Stomach smooth muscle (tissue), 2 donors: ENCODE results near the gene CTPS2.

Experiments
- H3K27ac ChIP-seq: one replicate; pipeline ENCODE4 v1.7.0; 2013; ENCODE audit warnings: mild to moderate bottlenecking, low read length, inconsistent platforms
- H3K27me3 ChIP-seq, 2 donors: one replicate each; pipeline ENCODE4 v1.7.0; 2013; ENCODE audit warnings: low read length in 2 of 2; ENCODE audit not compliant: insufficient read depth in 2 of 2, control insufficient read depth in 1 of 2
- H3K36me3 ChIP-seq, 2 donors: one replicate each; pipeline ENCODE4 v1.7.0; 2013; ENCODE audit warnings: low read length in 2 of 2; ENCODE audit not compliant: control insufficient read depth in 2 of 2, insufficient read depth in 2 of 2
- H3K4me1 ChIP-seq: one replicate; pipeline ENCODE4 v1.7.0; 2013; ENCODE audit warnings: low read length; ENCODE audit not compliant: control insufficient read depth, insufficient read depth
- H3K4me3 ChIP-seq, 2 donors: one replicate each; pipeline ENCODE4 v1.7.0; 2013; ENCODE audit warnings: low read length in 2 of 2
- H3K9ac ChIP-seq, 2 donors: one replicate each; pipeline ENCODE4 v1.7.0; 2013; ENCODE audit warnings: low read length in 2 of 2, mild to moderate bottlenecking in 1 of 2
- H3K9me3 ChIP-seq, 2 donors: one replicate each; pipeline ENCODE4 v1.7.0; 2013; ENCODE audit warnings: low read length in 2 of 2; ENCODE audit not compliant: control insufficient read depth in 2 of 2
- donor health status: healthy.
- donor health status: Pancreatic carcinoma.

Gene CTPS2

DNA sequence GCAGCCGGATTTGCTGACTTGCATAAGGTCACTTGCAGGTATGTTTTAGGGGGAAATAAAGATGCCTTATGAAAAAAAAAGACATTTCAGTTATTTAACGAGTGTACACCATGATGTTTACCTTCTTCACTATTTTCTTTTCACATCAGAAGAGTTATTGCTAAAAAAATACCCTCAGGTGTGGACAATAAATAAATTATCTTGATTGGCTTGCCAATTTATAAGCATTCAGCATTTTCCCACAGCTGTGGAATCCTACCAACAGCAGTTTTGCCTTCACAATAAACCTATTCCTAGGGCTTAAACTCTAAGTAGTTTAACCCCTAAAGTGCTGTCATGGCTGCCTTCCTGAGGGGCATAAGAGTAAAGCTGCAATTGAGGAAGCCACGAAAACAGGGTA, 145.9 kb downstream of the CTPS2 start:
- Histone ChIP-seq H3K36me3 (no peaks in the 10 kb centered on the region), H3K4me1 (no peaks in the 10 kb centered on the region), H3K9me3 (no peaks in the 10 kb centered on the region), H3K9ac (no peak overlapping the region), H3K27ac (no peak overlapping the region), H3K4me3 (no peak overlapping the region), H3K27me3 (peaks cover 0 to 5% of the 10 kb centered on the region in 2 donors)

DNA sequence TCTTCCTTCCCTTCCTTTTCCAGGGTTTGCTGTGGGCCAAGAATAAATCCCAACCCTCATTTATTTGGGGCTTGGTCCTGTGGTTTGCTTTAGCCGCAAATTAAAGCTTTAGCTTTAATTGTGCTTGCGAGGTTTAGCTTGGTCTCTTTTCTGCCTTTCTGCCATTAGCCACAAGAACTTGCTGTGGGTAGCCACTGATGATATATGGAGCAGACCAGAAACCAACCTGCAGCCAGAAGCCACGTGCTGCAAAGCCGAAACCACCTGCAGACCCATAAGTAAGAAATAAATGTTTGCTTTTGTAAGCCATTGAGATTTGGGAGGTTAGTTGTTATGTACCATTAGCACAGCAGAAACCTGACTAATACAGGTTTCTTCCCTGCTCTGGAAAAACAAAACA, 152.3 kb downstream of the CTPS2 start:
- H3K36me3 ChIP-seq: no peaks in the 10 kb centered on the region
- H3K4me3 ChIP-seq: no peak overlapping the region
- H3K9ac ChIP-seq: no peak overlapping the region
- no peak overlapping the region for H3K27ac ChIP-seq
- H3K9me3 ChIP-seq: no peaks in the 10 kb centered on the region
- H3K27me3 ChIP-seq: peaks cover 0 to 4% of the 10 kb centered on the region in 2 donors
- H3K4me1 ChIP-seq: no peaks in the 10 kb centered on the region

DNA sequence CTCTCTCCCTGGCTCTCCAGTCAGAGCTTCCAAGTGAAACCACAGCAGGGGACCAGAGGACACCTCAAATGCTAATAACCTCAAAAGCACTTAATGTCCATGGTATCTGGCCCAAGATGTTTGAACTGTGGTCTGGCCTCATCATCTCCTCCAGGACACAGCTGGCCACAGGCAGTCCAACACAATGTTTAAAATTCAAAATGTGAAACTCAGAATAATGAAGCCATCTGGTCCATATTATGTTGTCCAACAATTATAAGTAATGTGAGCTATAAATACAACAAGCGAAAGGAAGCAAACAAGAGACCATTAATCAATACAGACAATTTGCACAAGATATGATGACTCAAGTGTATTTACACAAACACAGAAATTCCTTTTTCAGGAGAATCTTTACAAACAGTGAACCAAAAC, 153.3 kb downstream of the CTPS2 start:
- no peaks in the 10 kb centered on the region for H3K9me3 ChIP-seq
- no peak overlapping the region for H3K9ac ChIP-seq
- H3K27me3 ChIP-seq: peaks cover 0 to 2% of the 10 kb centered on the region in 2 donors
- no peaks in the 10 kb centered on the region for H3K4me1 ChIP-seq
- no peak overlapping the region for H3K27ac ChIP-seq
- H3K36me3 ChIP-seq: no peaks in the 10 kb centered on the region
- H3K4me3 ChIP-seq: no peak overlapping the region

GRCh38 chrX:16558489-16558888, 154.0 kb downstream of the CTPS2 start:
- peaks cover 0 to 2% of the 10 kb centered on the region in 2 donors for H3K27me3 ChIP-seq
- H3K4me3 ChIP-seq: no peak overlapping the region
- no peaks in the 10 kb centered on the region for H3K36me3 ChIP-seq
- no peak overlapping the region for H3K27ac ChIP-seq
- no peaks in the 10 kb centered on the region for H3K9me3 ChIP-seq
- H3K4me1 ChIP-seq: no peaks in the 10 kb centered on the region
- H3K9ac ChIP-seq: no peak overlapping the region

- no peaks in the 10 kb centered on the region for H3K9me3 ChIP-seq
- H3K36me3 ChIP-seq: no peaks in the 10 kb centered on the region
- no peak overlapping the region for H3K9ac ChIP-seq
- no peaks in the 10 kb centered on the region for H3K4me1 ChIP-seq
- H3K4me3 ChIP-seq: no peak overlapping the region
- H3K27me3 ChIP-seq: peaks cover 0 to 2% of the 10 kb centered on the region in 2 donors
- H3K27ac ChIP-seq: no peak overlapping the region
Measured at GRCh38 chrX:16552546-16552945, 159.9 kb downstream of the CTPS2 start.

GRCh38 chrX:16547644-16548043, 164.8 kb downstream of the CTPS2 start:
- H3K9ac ChIP-seq: no peak overlapping the region
- no peak overlapping the region for H3K27ac ChIP-seq
- H3K36me3 ChIP-seq: no peaks in the 10 kb centered on the region
- H3K4me3 ChIP-seq: no peak overlapping the region
- no peaks in the 10 kb centered on the region for H3K27me3 ChIP-seq
- H3K9me3 ChIP-seq: no peaks in the 10 kb centered on the region
- no peaks in the 10 kb centered on the region for H3K4me1 ChIP-seq

- no peaks in the 10 kb centered on the region for H3K9me3 ChIP-seq
- H3K27me3 ChIP-seq: peaks cover 0 to 4% of the 10 kb centered on the region in 2 donors
- H3K36me3 ChIP-seq: no peaks in the 10 kb centered on the region
Measured at GRCh38 chrX:16544969-16545368, 167.5 kb downstream of the CTPS2 start.

More at GRCh38 chrX:16544969-16545368, 167.5 kb downstream of the CTPS2 start:
- Histone ChIP-seq H3K27ac (no peak overlapping the region), H3K4me3 (no peak overlapping the region), H3K4me1 (no peaks in the 10 kb centered on the region), H3K9ac (no peak overlapping the region)
